ENCODE measurements around the gene ARPC4. TPM values are rescaled to one million over a fixed set of nuclear protein-coding genes. Genes with fewer than 3 reads are reported as not detected.

The ARPC4 gene
- polyA plus RNA-seq, 2 of the 4 experiments (the other 2 are of a cell fraction) = 140 to 298 TPM

GRCh38 chr3:9749645-9750555 lies 43.0 kb upstream of the ARPC4 start, which contains the start of gene OGG1 (continued):
- no peak for TF ChIP-seq ESRRA (IDR thresholded peaks at IDR 0.05; ENCODE audit: borderline replicate concordance, low read length)

- Histone ChIP-seq H3K27ac (peak overlapping the region; percentile 95 to 97), H3K4me1 (peaks cover 13% of the 10 kb centered on the region; the same call in 2 of the 3 replicates), H3K4me3 (peak overlapping the region; percentile 72), H3K4me2 (peak overlapping the region; percentile 91), H3K9me3 (no peaks in the 10 kb centered on the region)
- peak in 1 of 2 experiments; percentile 13; a peak in 2 of 6 replicates for ATAC-seq
- WGBS (ENCODE audit: missing lambda C conversion rate) = 37% methylated on average over 17 of the region's 17 CpGs
- ChIA-PET CTCF (interaction anchor here (0.6 to 4.9 kb wide), 7 partner anchors 14 to 146 kb away, joined by 3 to 22 read pairs (median 4); partner anchors contain the start of genes BRPF1 and CAMK1), POLR2A (interaction anchor here (1.9 kb wide), 1 partner anchor 19 kb away, joined by 17 read pairs; the partner anchor contains the start of gene BRPF1)
- TF ChIP-seq ELK1 (IDR thresholded peaks at IDR 0.05; ENCODE audit: low read depth, low read length) (no peak), RAD21 (conservative IDR thresholded peaks at IDR 0.05 in 1 of 2, IDR thresholded peaks at IDR 0.05 in 1 of 2) (no peak), NR3C1 (IDR thresholded peaks at IDR 0.05) (no peak), USF2 (IDR thresholded peaks at IDR 0.05) (no peak), TP53 (CRISPR knock-in tag; IDR thresholded peaks at IDR 0.05) (no peak), CBX8 (IDR thresholded peaks at IDR 0.05) (no peak), FOSL2 (IDR thresholded peaks at IDR 0.05) (no peak), FOSL2 (CRISPR knock-in tag; IDR thresholded peaks at IDR 0.05) (no peak), ZFP36 (IDR thresholded peaks at IDR 0.05; ENCODE audit: borderline replicate concordance, partially characterized antibody) (no peak), REST (IDR thresholded peaks at IDR 0.05) (no peak), CHD4 (IDR thresholded peaks at IDR 0.05; ENCODE audit: borderline replicate concordance) (no peak), CEBPB (IDR thresholded peaks at IDR 0.05) (no peak), EP300 (IDR thresholded peaks at IDR 0.05) (no peak), JUN (IDR thresholded peaks at IDR 0.05) (no peak)
- DNase-seq (ENCODE audit: low read depth in 1 of 2, low spot score in 1 of 2) = peak in 1 of 2 experiments; percentile 30
- FAIRE-seq = no peak
Observed at GRCh38 chr3:9750556-9751411, 42.1 kb upstream of the ARPC4 start.

Data from A549 (cell line).